Right ventricle myocardium superior (tissue), 1 donor: ENCODE data around the gene DEFB124. TPM values are rescaled to one million over a fixed set of nuclear protein-coding genes. Genes with fewer than 3 reads are reported as not detected.
"Not testable (repeated sequence)": the region's sequence is repeated elsewhere in the genome, so short reads cannot be mapped to it uniquely, and the experiment has no call there.

Experiments used
- ATAC-seq: fragments of 200-7000 bp; cut with Tn5 transposase; one replicate; pipeline ENCODE4 v1.9.1; 2020; ENCODE audit warnings: mild to moderate bottlenecking; ENCODE audit not compliant: poor library complexity
- DNase-seq: peaks from one replicate; pipeline ENCODE4 v3.0.0-alpha.2; 2020
- intact Hi-C: fragments of 100-400 bp; cut with DNase I; formaldehyde crosslinking; loops from one replicate; pipeline ENCODE4 v1.11.2; 2022
- total RNA-seq: library from RNA; stranded (reverse); fragmentation: NEBNext Ultra II Directional; extraction: Animal tissue kit (Norgen Biotek cat#: 25700); gene quantifications from one replicate; pipeline ENCODE4 v1.2.1, GENCODE V29; 2021
- donor health status: DM: no; HTN: yes; CAD: no; lungs with severe emphysema.

DEFB124 gene
- total RNA-seq, 1 donor from 2014 or later, result not detected

GRCh38 chr20:31446084-31446819 lies 28.7 kb downstream of the DEFB124 start:
- no peak for ATAC-seq
- no peak for DNase-seq
- intact Hi-C loops, result no loop called here

GRCh38 chr20:31440012-31440659 lies 34.8 kb downstream of the DEFB124 start, which contains the start of gene DEFB123:
TSS of gene DEFB123 (plus strand) at chr20:31440632. CDS start at chr20:31440699, 67 bp downstream.
- DNase-seq (no peak), ATAC-seq (no peak)
- intact Hi-C loops, result no loop called here

GRCh38 chr20:31430568-31431115 lies 44.3 kb downstream of the DEFB124 start:
- DNase-seq (no peak), ATAC-seq (no peak)
- intact Hi-C loops, result no loop called here

- intact Hi-C loops, DNase-seq, ATAC-seq: not testable (repeated sequence)
Measured at GRCh38 chr20:31427576-31427975, 47.4 kb downstream of the DEFB124 start.

- ATAC-seq, DNase-seq, intact Hi-C loops: not testable (repeated sequence)
Measured at GRCh38 chr20:31426891-31427551, 47.9 kb downstream of the DEFB124 start.

DNA sequence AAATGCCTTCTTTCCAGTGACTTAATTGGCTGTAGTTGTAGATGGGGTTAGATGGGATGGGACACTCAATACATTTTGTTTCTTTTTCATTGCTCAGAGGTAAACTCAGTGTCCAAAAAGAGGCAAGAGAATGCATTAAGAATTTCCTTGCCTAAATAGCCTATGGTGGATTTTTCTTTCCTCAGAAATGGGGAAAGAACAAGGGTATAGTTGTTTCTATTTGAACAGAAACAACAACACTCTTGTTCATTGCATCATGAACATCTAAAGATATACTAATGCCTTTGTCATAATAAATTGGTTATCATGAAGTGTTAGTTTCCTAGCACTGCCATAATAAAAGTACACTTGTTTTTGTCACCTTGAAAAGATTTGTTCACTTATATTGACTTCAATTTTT lies 49.1 kb downstream of the DEFB124 start:
- intact Hi-C loops, result no loop called here
- ATAC-seq, result no peak
- DNase-seq, result no peak

- ATAC-seq (no peak), DNase-seq (no peak)
- intact Hi-C loops, result no loop called here
Measured at GRCh38 chr20:31418307-31418706, 56.6 kb downstream of the DEFB124 start.

DNA sequence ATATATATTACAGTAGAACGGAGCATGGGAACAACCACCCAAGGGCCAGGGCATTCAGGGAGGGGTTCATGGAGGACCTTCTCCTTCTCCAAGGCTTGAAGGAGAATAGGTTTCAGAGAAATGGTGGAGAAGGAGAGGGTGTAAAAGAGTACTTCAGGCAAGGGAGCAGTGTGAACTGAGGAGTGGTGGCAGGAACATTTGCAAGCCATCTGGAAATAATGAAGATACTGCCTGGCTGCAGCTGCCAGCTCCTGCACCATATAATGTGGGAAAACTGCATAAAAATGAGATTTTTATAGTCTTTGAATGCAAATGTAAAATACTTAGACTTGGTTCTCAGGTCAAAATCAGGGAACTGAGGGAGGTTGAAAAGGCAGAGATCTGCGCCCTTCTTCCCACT lies 59.3 kb downstream of the DEFB124 start:
- no peak for ATAC-seq
- no peak for DNase-seq
- intact Hi-C loops, result no loop called here

Other genes with a start within 250 kb of the DEFB124 start
- not detected for gene DEFB115, start 217.5 kb downstream of the DEFB124 start, total RNA-seq
- not detected for gene DEFB116, start 166.5 kb downstream of the DEFB124 start, total RNA-seq
- not detected for gene DEFB118, start 106.5 kb downstream of the DEFB124 start, total RNA-seq
- not detected for gene DEFB119, start 84.5 kb downstream of the DEFB124 start, total RNA-seq
- gene DEFB121, start 68.9 kb downstream of the DEFB124 start, total RNA-seq, result not detected
- gene DEFB123, start 34.5 kb downstream of the DEFB124 start, total RNA-seq, result not detected
- 1.5 TPM for gene REM1, start 161 bp upstream of the DEFB124 start, total RNA-seq
- gene HM13, start 39.3 kb upstream of the DEFB124 start, total RNA-seq, result 40.9 TPM
- 89.5 TPM for gene ID1, start 130.2 kb upstream of the DEFB124 start, total RNA-seq
- gene COX4I2, start 162.8 kb upstream of the DEFB124 start, total RNA-seq, result 9.3 TPM
- gene BCL2L1, start 247.7 kb upstream of the DEFB124 start, total RNA-seq, result 48.7 TPM